Testis (tissue), 2 donors: ENCODE data around the gene DRICH1.

ENCODE experiments used
- POLR2A ChIP-seq: fragments of 450-650 bp; IDR thresholded peaks from one replicate; pipeline ENCODE4 v1.6.1; 2017; ENCODE audit warnings: antibody characterized with exemption, mild to moderate bottlenecking, moderate library complexity
- TF ChIP-seq, protein P1 (sequence below), 3 experiments: fragments of 450-650 bp in 2 of 3; fragments of 200-600 bp in 1 of 3; sonication (generic) in 1 of 3; IDR thresholded peaks; one replicate each; pipeline ENCODE4 v1.5.1; 2016 to 2019; ENCODE audit warnings: antibody characterized with exemption in 3 of 3, mild to moderate bottlenecking in 2 of 3, moderate library complexity in 1 of 3

GRCh38 chr22:23571486-23571885, 60.6 kb downstream of the DRICH1 start:
- TF ChIP-seq POLR2A, result no peak
- TF ChIP-seq, protein P1, sequence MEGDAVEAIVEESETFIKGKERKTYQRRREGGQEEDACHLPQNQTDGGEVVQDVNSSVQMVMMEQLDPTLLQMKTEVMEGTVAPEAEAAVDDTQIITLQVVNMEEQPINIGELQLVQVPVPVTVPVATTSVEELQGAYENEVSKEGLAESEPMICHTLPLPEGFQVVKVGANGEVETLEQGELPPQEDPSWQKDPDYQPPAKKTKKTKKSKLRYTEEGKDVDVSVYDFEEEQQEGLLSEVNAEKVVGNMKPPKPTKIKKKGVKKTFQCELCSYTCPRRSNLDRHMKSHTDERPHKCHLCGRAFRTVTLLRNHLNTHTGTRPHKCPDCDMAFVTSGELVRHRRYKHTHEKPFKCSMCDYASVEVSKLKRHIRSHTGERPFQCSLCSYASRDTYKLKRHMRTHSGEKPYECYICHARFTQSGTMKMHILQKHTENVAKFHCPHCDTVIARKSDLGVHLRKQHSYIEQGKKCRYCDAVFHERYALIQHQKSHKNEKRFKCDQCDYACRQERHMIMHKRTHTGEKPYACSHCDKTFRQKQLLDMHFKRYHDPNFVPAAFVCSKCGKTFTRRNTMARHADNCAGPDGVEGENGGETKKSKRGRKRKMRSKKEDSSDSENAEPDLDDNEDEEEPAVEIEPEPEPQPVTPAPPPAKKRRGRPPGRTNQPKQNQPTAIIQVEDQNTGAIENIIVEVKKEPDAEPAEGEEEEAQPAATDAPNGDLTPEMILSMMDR (IDR thresholded peaks at IDR 0.05), result no peak
